Measurements from ENCODE around the gene PFN3.
"Not testable (repeated sequence)": the region's sequence is repeated elsewhere in the genome, so short reads cannot be mapped to it uniquely, and the experiment has no call there.

GRCh38 chr5:177417081-177417480 lies 16.6 kb upstream of the PFN3 start:
- TF ChIP-seq CTCF, POLR2A (IDR thresholded peaks at IDR 0.05): not testable (repeated sequence)
